Renal cortex interstitium (tissue), 11 donors: Measurements from ENCODE around the gene CDH20. TPM values are rescaled to one million over a fixed set of nuclear protein-coding genes. Genes with fewer than 3 reads are reported as not detected.

Experiments used
- DNase-seq, 11 donors: peaks; one replicate each; pipeline ENCODE4 v3.0.0-alpha.2; 2013; ENCODE audit warnings: low read depth in 9 of 11, low spot score in 4 of 11; ENCODE audit errors: extremely low read depth in 1 of 11
- polyA plus RNA-seq, 3 donors: library from polyadenylated mRNA; unstranded; fragments of 120-200 nt; gene quantifications; one replicate each; pipeline ENCODE4 v1.2.1, GENCODE V29; 2013; ENCODE audit not compliant: insufficient read length in 3 of 3

The CDH20 gene
- polyA plus RNA-seq, 3 donors: 3.6 to 4.5 (median 3.7) TPM

- no peak for DNase-seq
Measured at GRCh38 chr18:61587865-61588264, 254.6 kb downstream of the CDH20 start.

GRCh38 chr18:61589053-61589723 is 256.0 kb downstream of the CDH20 start:
- DNase-seq: no peak

- DNase-seq: peak in 1 of 11 donors; percentile 15
Measured at GRCh38 chr18:61589724-61590065, 256.5 kb downstream of the CDH20 start.

GRCh38 chr18:61591253-61591652 is 258.0 kb downstream of the CDH20 start:
- DNase-seq: no peak

GRCh38 chr18:61595615-61596251 is 262.5 kb downstream of the CDH20 start:
- peak in 8 of 11 donors; percentile 18 to 52 (median 44) for DNase-seq

- peak in 5 of 11 donors; percentile 8 to 45 (median 19) for DNase-seq
Measured at GRCh38 chr18:61596296-61596695, 263.1 kb downstream of the CDH20 start.

GRCh38 chr18:61597316-61597715 is 264.1 kb downstream of the CDH20 start:
- no peak for DNase-seq

- DNase-seq: no peak
Measured at GRCh38 chr18:61600422-61600821, 267.2 kb downstream of the CDH20 start.

- DNase-seq: no peak
Measured at GRCh38 chr18:61602836-61603235, 269.6 kb downstream of the CDH20 start.
